Ishikawa (cell line): ENCODE measurements around the gene ENPP4.

Source experiments
- CREB1 ChIP-seq: IDR thresholded peaks from 2 replicates; pipeline ENCODE4 v1.6.1; 2012; ENCODE audit warnings: low read depth
- EGR1 ChIP-seq: IDR thresholded peaks from 2 replicates; pipeline ENCODE4 v1.6.1; 2012
- EP300 ChIP-seq: IDR thresholded peaks from 2 replicates; pipeline ENCODE4 v1.6.1; 2012; ENCODE audit warnings: borderline replicate concordance
- FOXM1 ChIP-seq: IDR thresholded peaks from 2 replicates; pipeline ENCODE4 v1.6.1; 2012; ENCODE audit warnings: low read depth, borderline replicate concordance
- MAX ChIP-seq: IDR thresholded peaks from 2 replicates; pipeline ENCODE4 v1.6.1; 2012
- RAD21 ChIP-seq: IDR thresholded peaks from 2 replicates; pipeline ENCODE4 v1.6.1; 2012; ENCODE audit warnings: low read depth
- REST ChIP-seq: IDR thresholded peaks from 2 replicates; pipeline ENCODE4 v1.6.1; 2012; ENCODE audit warnings: low read depth, mild to moderate bottlenecking
- TAF1 ChIP-seq: IDR thresholded peaks from 2 replicates; pipeline ENCODE4 v1.6.1; 2012; ENCODE audit warnings: low read depth, mild to moderate bottlenecking
- TCF12 ChIP-seq: IDR thresholded peaks from 2 replicates; pipeline ENCODE4 v1.6.1; 2012; ENCODE audit warnings: low read depth
- TEAD4 ChIP-seq: IDR thresholded peaks from 2 replicates; pipeline ENCODE4 v1.6.1; 2012
- USF1 ChIP-seq: IDR thresholded peaks from 2 replicates; pipeline ENCODE4 v1.6.1; 2012
- YY1 ChIP-seq: IDR thresholded peaks from 2 replicates; pipeline ENCODE4 v1.6.1; 2012; ENCODE audit warnings: low read depth
- ZBTB7A ChIP-seq: IDR thresholded peaks from 2 replicates; pipeline ENCODE4 v1.6.1; 2012; ENCODE audit warnings: low read depth

Gene ENPP4

GRCh38 chr6:46099952-46100351 is 29.8 kb upstream of the ENPP4 start:
- TF ChIP-seq ZBTB7A (no peak), CREB1 (no peak), YY1 (no peak), REST (no peak), EP300 (no peak), FOXM1 (no peak), MAX (no peak)

- TF ChIP-seq USF1 = no peak
- no peak for TF ChIP-seq CREB1
- TF ChIP-seq TEAD4 = no peak
- TF ChIP-seq TAF1 = no peak
- TF ChIP-seq EP300 = no peak
- no peak for TF ChIP-seq ZBTB7A
- TF ChIP-seq MAX = no peak
- no peak for TF ChIP-seq EGR1
These were observed 27.7 kb upstream of the ENPP4 start for GRCh38 chr6:46102123-46102522.

GRCh38 chr6:46103441-46104115 is 26.2 kb upstream of the ENPP4 start:
- no peak for TF ChIP-seq REST
- TF ChIP-seq RAD21 = peak; percentile 26; the same call in 1 of the 2 replicates

GRCh38 chr6:46104209-46104608 is 25.6 kb upstream of the ENPP4 start:
- TF ChIP-seq REST (no peak), EP300 (no peak), TEAD4 (no peak), CREB1 (no peak), USF1 (no peak), YY1 (no peak), TCF12 (no peak), FOXM1 (no peak), EGR1 (no peak), ZBTB7A (no peak)

GRCh38 chr6:46105568-46105967 is 24.2 kb upstream of the ENPP4 start:
- TF ChIP-seq ZBTB7A (no peak), FOXM1 (no peak), REST (no peak), EP300 (no peak)
